WTC11 (cell line): ENCODE measurements around the gene PLXDC2.

Experiments used
- ZNF138 ChIP-seq: sonication (generic); formaldehyde crosslinking; conservative IDR thresholded peaks from 2 replicates; pipeline ENCODE4 v1.8.1; 2022; ENCODE audit warnings: mild to moderate bottlenecking, moderate library complexity, missing genetic modification reagents
- TF ChIP-seq, protein P1 (sequence below): sonication (generic); formaldehyde crosslinking; IDR thresholded peaks from 2 replicates; pipeline ENCODE4 v1.8.0; 2022; ENCODE audit warnings: mild to moderate bottlenecking, missing genetic modification reagents
- TF ChIP-seq, protein P2 (sequence below): sonication (generic); formaldehyde crosslinking; IDR thresholded peaks from 2 replicates; pipeline ENCODE4 v1.8.0; 2022; ENCODE audit warnings: mild to moderate bottlenecking, missing genetic modification reagents
- TF ChIP-seq, protein P3 (sequence below): sonication (generic); formaldehyde crosslinking; IDR thresholded peaks from 2 replicates; pipeline ENCODE4 v1.8.1; 2022; ENCODE audit warnings: low read depth, missing genetic modification reagents, borderline replicate concordance
- TF ChIP-seq, protein P4 (sequence below): fragments of 200-600 bp; IDR thresholded peaks from 2 replicates; pipeline ENCODE4 v1.8.0; 2022; ENCODE audit warnings: antibody characterized with exemption

DNA sequence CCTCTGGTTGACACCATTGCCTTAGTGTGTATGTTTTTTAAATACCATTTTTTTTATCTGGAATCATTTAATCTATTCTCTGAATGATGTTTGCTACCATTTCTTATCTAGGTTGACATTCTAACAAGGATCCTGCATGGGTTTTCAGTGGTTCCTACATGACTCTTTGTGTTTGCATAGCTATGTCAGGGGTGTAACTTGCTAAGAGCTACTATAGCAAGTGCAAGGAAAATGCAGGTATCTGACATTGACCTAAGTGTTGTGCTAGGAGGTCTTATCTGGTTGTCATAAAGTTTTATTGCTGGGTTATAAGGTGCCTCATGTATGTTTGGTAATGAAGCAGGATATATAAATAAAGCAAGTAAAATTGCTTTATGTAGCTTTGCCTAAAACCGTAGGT, 183.2 kb downstream of the PLXDC2 start:
- TF ChIP-seq ZNF138 (CRISPR knock-in tag) = no peak
- TF ChIP-seq, protein P1, sequence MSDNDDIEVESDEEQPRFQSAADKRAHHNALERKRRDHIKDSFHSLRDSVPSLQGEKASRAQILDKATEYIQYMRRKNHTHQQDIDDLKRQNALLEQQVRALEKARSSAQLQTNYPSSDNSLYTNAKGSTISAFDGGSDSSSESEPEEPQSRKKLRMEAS (CRISPR knock-in tag) = no peak
- TF ChIP-seq, protein P2, sequence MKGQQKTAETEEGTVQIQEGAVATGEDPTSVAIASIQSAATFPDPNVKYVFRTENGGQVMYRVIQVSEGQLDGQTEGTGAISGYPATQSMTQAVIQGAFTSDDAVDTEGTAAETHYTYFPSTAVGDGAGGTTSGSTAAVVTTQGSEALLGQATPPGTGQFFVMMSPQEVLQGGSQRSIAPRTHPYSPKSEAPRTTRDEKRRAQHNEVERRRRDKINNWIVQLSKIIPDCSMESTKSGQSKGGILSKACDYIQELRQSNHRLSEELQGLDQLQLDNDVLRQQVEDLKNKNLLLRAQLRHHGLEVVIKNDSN (CRISPR knock-in tag) = no peak
- TF ChIP-seq, protein P3, sequence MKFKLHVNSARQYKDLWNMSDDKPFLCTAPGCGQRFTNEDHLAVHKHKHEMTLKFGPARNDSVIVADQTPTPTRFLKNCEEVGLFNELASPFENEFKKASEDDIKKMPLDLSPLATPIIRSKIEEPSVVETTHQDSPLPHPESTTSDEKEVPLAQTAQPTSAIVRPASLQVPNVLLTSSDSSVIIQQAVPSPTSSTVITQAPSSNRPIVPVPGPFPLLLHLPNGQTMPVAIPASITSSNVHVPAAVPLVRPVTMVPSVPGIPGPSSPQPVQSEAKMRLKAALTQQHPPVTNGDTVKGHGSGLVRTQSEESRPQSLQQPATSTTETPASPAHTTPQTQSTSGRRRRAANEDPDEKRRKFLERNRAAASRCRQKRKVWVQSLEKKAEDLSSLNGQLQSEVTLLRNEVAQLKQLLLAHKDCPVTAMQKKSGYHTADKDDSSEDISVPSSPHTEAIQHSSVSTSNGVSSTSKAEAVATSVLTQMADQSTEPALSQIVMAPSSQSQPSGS (CRISPR knock-in tag) = no peak
- TF ChIP-seq, protein P4, sequence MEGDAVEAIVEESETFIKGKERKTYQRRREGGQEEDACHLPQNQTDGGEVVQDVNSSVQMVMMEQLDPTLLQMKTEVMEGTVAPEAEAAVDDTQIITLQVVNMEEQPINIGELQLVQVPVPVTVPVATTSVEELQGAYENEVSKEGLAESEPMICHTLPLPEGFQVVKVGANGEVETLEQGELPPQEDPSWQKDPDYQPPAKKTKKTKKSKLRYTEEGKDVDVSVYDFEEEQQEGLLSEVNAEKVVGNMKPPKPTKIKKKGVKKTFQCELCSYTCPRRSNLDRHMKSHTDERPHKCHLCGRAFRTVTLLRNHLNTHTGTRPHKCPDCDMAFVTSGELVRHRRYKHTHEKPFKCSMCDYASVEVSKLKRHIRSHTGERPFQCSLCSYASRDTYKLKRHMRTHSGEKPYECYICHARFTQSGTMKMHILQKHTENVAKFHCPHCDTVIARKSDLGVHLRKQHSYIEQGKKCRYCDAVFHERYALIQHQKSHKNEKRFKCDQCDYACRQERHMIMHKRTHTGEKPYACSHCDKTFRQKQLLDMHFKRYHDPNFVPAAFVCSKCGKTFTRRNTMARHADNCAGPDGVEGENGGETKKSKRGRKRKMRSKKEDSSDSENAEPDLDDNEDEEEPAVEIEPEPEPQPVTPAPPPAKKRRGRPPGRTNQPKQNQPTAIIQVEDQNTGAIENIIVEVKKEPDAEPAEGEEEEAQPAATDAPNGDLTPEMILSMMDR = no peak
